Activated CD8-positive, alpha-beta memory T cell treated with anti-CD3 and anti-CD28 coated beads, Interleukin-2, amount 50 U/mL, for 1 hour (primary cell): ENCODE data around the gene P2RY4.
"Not testable (repeated sequence)": the region's sequence is repeated elsewhere in the genome, so short reads cannot be mapped to it uniquely, and the experiment has no call there.

Experiments
- DNase-seq: peaks from one replicate; pipeline ENCODE4 v3.0.0-alpha.2; 2020; ENCODE audit errors: extremely low read depth

P2RY4 gene

DNA sequence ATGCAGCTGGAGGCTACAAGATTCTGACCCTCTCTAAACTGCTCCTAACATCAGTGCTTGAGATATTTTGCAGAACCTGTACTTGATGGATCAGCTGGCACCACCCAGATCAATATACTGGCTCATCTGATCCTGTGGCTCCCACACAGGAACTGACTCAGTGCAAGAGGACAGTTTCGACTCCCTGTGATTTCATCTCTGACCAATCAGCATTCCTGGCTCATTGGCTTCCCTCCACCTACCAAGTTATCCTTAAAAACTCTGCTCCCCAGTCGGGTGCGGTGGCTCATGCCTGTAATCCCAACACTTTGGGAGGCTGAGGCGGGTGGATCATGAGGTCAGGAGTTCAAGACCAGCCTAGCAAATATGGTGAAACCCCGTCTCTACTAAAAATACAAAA, 16.4 kb downstream of the P2RY4 start:
- not testable (repeated sequence) for DNase-seq

DNA sequence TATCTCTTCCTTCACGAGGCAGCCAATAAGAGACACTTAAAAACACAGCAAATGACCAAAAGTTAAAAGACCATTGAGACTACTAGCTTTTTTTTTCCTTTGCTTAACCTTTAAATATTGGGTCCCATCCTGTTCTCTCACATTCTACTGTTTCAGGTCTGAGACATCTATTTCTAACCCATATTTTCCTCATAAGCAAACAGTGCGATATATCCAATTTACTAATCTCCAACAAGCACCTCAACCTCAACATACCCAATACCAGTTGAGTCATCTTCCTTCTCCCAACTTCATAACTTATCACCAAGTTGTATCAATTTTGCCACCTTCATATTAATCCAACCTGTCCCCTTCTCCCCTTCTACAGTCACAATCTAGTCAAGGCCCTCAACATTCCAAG, 18.5 kb downstream of the P2RY4 start:
- no peak for DNase-seq

DNA sequence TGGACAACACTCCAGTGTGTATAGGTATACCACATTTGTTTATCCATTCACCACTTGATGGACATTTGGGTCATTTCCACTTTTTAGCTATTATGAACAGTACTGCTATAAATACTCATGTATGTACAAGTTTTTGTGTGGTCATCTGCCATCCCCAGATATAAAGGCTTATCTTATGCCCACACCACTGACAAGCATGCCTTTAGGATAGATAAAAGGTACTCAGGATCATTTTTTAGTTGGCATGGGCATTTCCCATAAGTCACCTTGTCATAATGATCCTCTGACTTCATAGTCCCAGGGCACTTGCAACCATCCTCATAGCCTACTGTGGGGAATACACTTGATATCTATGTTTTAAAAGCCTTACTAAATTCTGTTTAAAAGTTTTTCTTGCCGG, 19.3 kb downstream of the P2RY4 start:
- no peak for DNase-seq

DNA sequence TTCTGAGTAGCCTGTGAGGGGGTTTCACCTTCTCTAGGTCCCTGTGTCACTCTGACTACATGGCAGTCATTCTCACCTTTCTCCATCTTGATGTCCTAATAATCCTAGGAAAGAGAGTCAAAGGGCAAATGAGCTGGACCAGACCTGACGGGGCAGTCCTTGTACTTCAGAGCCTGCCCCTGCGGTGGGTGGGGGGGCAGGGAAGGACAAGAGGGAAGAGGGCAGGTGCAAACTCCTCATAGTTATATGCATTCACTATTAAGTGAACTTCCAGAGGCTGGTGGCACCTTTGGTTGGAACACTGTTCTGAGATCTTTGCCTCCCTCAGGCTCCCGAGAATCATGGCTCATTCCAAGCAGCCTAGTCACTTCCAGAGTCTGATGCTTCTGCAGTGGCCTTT, 25.6 kb downstream of the P2RY4 start, which contains the start of gene AWAT1:
Gene AWAT1 (plus strand): TSS at position 301 of the 400 bp plus-strand sequence. CDS start 41 bp downstream, at position 342.
- no peak for DNase-seq

DNA sequence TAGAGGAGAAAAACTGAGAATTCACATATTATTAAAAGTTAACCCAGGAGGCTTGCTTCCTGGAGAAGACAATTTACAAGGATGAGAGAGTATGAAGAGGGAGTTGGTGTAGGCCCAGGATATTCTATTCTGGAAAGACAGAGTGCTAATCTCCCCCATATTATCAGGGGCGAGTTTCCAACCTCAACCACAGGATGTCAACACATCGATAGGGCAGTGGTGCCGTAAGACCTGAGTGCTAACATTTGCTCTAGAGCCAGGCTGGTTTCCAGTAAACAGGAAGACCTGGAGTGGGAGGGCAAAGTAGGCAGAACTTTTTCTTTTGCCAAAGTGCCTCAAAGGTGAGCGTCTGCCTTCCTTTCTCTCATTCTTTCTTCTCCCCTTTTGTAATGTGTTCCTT, 28.3 kb downstream of the P2RY4 start:
- DNase-seq, result no peak

DNA sequence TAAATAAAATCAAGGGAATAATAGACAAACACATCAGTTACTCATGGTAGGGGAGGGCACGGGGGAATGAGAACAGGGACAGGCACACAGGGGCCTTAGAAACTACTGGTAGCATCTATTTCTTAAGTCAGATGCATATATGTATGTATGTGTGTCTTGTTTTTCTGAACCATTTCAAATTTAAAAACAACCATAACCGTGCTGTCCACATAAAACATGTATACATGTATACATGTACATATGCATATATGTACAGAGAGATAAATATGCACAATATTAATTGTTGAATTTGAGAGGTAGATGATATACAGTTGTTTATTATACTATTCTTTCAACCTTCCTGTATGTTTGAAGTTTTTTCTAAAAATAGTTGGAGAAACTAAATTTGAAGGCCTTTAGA, 33.3 kb downstream of the P2RY4 start:
- DNase-seq, result no peak

DNA sequence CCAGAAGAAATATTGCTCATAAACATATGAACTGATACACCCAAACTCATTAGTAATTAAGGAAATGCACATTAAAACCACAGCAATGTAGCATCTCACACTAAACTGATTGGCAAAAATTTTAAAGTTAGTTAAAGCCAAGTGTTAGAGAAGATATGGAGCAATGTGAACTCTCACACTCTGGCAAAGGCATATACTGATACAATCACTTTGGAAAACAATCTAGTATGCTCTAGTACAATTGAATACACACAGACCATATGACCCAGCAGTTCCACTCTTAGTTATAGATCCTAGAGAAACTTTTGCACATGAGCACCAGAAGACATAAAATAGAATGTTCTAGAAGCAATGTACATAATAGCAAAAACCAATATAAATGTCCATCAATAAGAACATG, 34.0 kb downstream of the P2RY4 start:
- DNase-seq, result no peak

DNA sequence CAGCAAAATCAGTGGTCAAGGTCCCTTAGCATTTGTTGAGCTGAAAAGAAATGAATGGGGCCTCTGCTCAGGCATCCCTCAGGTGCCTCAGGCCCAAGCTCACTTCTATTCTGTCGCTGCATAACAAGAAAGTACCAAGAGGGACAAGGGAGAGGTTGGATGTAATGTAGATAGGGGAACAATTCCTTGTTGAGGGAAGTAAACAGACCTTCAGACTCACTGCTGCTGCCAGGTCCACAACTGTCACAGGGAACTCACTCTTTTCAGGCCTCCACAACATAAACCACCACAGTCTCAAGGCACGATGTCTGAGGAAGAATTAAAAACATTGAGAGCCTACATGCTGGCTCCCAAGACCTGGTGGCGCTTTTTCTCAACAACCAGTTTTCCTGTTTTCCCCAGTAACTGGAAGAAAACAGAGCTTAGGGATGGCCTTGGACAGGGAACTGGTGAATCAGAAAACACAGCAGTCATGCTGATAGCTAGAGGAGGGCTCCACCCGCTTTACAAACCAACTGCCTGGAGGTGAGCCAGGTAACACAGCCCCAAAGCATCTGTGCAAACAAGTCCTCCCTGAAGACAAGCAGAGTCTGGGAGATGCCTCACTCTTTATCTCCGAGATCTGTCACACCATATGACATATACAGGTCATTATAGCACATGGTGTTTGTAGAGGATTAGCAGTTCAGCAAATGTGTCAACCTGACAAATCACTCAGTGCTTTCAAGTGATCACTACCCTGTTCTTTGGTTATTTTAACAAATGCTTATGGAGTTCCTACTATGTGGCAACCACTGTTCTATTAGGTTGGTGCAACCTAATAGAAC, 39.9 kb downstream of the P2RY4 start:
- no peak for DNase-seq

DNA sequence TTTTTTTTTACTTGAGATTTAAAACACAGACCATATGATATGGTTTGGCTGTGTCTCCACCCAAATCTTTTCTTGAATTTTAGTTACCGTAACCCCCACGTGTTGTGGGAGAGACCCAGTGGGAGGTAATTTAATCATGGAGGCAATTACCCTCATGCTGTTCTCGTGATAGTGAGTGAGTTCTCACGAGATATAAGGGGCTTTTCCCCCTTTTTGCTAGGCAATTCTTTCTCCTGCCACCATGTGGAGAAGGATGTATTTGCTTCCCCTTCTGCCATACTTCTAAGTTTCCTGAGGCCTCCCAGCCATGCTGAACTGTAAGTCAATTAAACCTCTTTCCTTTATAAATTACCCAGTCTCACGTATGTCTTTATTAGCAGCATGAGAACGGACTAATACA, 50.4 kb downstream of the P2RY4 start:
- DNase-seq, result not testable (repeated sequence)

DNA sequence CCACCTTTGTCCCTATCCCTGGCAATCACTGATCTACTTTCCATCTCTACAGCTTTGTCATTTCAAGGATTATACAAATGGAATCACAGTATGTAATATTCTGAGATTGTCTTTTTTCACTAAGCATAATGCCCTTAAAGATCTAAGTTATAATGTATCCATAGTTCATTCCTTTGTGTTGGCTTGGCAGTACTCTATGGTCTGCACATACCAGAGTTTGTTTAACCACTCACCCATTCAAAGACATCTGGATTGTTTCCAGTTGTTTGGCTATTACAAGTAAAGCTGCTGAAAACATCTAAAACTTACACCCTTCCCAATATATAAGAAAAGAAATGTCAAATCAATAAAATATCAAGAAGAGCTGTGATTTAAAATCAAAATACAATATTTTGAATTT, 51.5 kb downstream of the P2RY4 start:
- no peak for DNase-seq
